Rectal smooth muscle tissue (tissue), 1 donor: ENCODE data around the gene NOP53.
"Not testable (repeated sequence)": the region's sequence is repeated elsewhere in the genome, so short reads cannot be mapped to it uniquely, and the experiment has no call there.

Source experiments
- H3K27ac ChIP-seq: one replicate; pipeline ENCODE4 v1.7.0; 2013; ENCODE audit warnings: low read depth, low read length, inconsistent platforms
- H3K27me3 ChIP-seq: one replicate; pipeline ENCODE4 v1.7.0; 2013; ENCODE audit warnings: low read length; ENCODE audit not compliant: control insufficient read depth, insufficient read depth
- H3K36me3 ChIP-seq: one replicate; pipeline ENCODE4 v1.7.0; 2013; ENCODE audit warnings: low read length; ENCODE audit not compliant: control insufficient read depth, insufficient read depth
- H3K4me1 ChIP-seq: one replicate; pipeline ENCODE4 v1.7.0; 2013; ENCODE audit warnings: low read length; ENCODE audit not compliant: control insufficient read depth, insufficient read depth
- H3K4me3 ChIP-seq: one replicate; pipeline ENCODE4 v1.7.0; 2013; ENCODE audit warnings: low read length
- H3K9ac ChIP-seq: one replicate; pipeline ENCODE4 v1.7.0; 2013; ENCODE audit warnings: low read length

NOP53 gene

DNA sequence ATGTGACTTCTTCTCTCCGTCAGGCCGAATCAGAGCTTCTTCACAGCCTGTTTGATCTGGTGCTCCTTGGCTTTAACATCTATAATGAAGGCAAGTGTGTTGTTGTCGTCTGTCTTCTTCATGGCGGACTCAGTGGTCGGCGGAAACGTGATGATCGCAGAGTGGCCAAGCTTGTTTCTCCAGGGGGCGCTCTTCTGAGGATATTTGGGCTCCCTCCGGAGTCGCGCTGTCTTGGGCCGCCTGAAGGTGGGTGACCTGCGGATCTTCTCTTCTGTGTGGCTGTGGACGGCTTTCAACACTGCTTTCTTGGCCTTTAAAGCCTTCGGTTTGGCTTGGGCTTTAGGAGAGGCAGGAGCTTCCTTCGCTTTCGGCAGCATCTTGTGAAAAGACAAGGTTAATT lies 49.2 kb downstream of the NOP53 start:
- Histone ChIP-seq H3K9ac (no peak overlapping the region), H3K4me1 (no peaks in the 10 kb centered on the region), H3K27me3 (no peaks in the 10 kb centered on the region), H3K27ac (no peak overlapping the region), H3K4me3 (no peak overlapping the region), H3K36me3 (no peaks in the 10 kb centered on the region)

GRCh38 chr19:47796785-47797184 lies 51.4 kb downstream of the NOP53 start:
- H3K27me3 ChIP-seq = no peaks in the 10 kb centered on the region
- no peak overlapping the region for H3K9ac ChIP-seq
- no peaks in the 10 kb centered on the region for H3K4me1 ChIP-seq
- H3K4me3 ChIP-seq = no peak overlapping the region
- H3K27ac ChIP-seq = no peak overlapping the region
- H3K36me3 ChIP-seq = no peaks in the 10 kb centered on the region

DNA sequence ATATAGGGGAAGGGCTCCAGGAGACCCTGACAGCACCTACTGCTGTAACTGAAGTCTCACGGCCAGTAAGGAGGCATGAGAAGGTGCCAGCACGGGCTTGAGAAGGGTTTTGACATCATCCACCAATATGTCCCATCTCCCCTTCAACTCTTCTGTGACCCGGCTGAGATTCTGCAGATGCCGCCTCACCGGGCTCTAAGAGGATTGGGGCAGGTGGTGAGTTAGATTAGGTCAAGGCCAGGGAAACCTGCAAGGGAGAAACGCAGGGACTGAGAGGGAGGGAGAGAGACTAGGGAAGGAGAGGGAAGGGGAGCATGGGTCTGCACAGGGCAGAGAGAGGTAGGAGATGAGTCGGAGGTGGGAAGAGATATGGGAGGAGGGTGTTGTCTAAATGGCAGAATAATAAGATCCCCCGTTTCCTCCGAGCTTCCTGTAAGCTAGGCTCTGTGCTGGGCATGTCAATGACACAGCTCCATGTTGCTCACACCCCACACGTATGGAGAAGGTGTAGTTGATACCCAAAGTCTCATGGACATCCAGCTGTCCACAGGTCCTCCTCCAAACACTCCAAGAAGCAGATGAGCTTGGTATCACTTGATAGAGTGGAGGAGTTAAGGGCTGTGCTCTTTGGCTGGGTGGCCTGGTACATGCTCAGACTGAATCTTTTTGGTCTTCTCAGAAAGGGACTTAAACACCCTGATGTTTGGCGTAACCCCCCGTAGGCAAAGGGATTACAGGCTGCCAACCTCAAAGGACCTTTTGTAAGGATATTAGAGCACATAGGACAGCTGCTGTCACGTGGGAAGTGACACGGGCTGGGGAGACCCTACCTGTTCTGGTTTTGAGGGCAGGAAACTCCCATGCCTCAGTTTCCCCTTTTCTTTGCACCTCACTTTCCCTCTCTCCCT lies 52.9 kb downstream of the NOP53 start:
- Histone ChIP-seq H3K9ac (no peak overlapping the region), H3K36me3 (no peaks in the 10 kb centered on the region), H3K4me3 (no peak overlapping the region), H3K27me3 (no peaks in the 10 kb centered on the region), H3K27ac (no peak overlapping the region), H3K4me1 (no peaks in the 10 kb centered on the region)

DNA sequence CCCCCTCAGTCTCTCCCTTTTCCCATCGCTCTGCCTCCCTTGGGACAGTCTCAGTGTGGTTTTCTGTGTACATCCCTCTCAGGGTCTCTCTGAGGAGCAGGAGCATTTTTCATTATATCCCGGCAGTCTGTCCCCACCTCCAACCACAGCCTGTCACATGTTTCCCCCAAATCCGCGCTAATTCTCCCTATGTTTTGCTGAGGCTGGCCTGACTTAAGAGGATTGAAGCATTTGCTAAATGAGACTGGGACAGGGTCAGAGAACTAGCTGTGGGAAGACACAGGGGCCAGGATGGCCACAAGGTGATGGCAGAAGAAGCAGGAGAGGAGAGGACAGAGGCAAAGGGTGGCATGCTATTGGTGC lies 53.5 kb downstream of the NOP53 start:
- Histone ChIP-seq H3K27ac (no peak overlapping the region), H3K36me3 (no peaks in the 10 kb centered on the region), H3K9ac (no peak overlapping the region), H3K4me1 (no peaks in the 10 kb centered on the region), H3K4me3 (no peak overlapping the region), H3K27me3 (no peaks in the 10 kb centered on the region)

DNA sequence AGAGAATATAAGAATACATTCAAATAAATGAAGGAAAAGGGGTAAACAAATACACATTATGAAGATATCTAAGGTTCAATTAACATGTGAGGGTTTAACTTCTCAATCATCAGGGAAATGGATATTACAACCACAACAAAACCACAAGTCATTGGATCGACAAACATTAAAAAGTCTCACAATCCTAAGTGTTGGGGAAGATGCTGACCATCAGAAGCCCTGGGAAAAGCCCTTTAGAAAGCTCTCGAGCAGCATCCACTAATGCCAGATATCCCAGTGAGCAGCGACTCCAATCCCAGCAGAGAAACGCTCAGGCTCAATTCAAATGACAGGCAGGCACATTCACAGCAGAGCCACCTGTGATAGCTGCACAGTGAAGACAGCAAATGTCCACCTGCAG lies 55.9 kb downstream of the NOP53 start:
- H3K27ac ChIP-seq = no peak overlapping the region
- no peaks in the 10 kb centered on the region for H3K36me3 ChIP-seq
- H3K9ac ChIP-seq = no peak overlapping the region
- H3K4me3 ChIP-seq = no peak overlapping the region
- no peaks in the 10 kb centered on the region for H3K27me3 ChIP-seq
- no peaks in the 10 kb centered on the region for H3K4me1 ChIP-seq

- Histone ChIP-seq H3K27ac (no peak overlapping the region), H3K27me3 (no peaks in the 10 kb centered on the region), H3K4me1 (no peaks in the 10 kb centered on the region), H3K9ac (no peak overlapping the region), H3K36me3 (no peaks in the 10 kb centered on the region), H3K4me3 (no peak overlapping the region)
Observed at GRCh38 chr19:47802521-47803043, 57.2 kb downstream of the NOP53 start.

GRCh38 chr19:47803148-47803547 lies 57.8 kb downstream of the NOP53 start:
- H3K4me3 ChIP-seq, H3K27me3 ChIP-seq, H3K27ac ChIP-seq, H3K4me1 ChIP-seq, H3K9ac ChIP-seq, H3K36me3 ChIP-seq: not testable (repeated sequence)

GRCh38 chr19:47803671-47804070 lies 58.3 kb downstream of the NOP53 start:
- H3K4me1 ChIP-seq, H3K36me3 ChIP-seq, H3K27me3 ChIP-seq, H3K27ac ChIP-seq, H3K4me3 ChIP-seq, H3K9ac ChIP-seq: not testable (repeated sequence)

- H3K36me3 ChIP-seq, H3K9ac ChIP-seq, H3K4me3 ChIP-seq, H3K27ac ChIP-seq, H3K27me3 ChIP-seq, H3K4me1 ChIP-seq: not testable (repeated sequence)
Observed at GRCh38 chr19:47804451-47804850, 59.1 kb downstream of the NOP53 start, which contains the start of gene TPRX1. Gene TPRX1, minus strand, starts transcription at chr19:47804551. Its CDS starts 12 bp downstream, at chr19:47804539.

DNA sequence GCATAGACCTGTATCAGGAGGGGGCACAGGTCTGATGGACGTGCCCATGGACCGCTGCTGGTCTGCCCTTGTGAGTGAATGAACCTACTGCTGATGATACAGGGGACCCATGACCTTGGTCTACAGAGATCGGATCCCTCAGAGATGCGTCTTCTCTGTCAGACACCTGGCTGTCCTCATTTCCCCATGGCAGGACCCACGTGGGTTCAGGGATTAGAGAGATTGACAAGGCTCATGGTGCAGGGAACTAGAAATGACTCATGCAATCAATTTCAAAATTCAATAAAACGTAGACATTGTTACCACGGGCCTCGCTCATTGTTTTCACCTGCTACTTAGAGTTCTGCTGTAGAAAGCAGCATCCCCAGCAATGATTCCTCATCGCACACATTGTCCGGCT lies 60.0 kb downstream of the NOP53 start:
- H3K27ac ChIP-seq = no peak overlapping the region
- no peaks in the 10 kb centered on the region for H3K36me3 ChIP-seq
- no peak overlapping the region for H3K9ac ChIP-seq
- no peak overlapping the region for H3K4me3 ChIP-seq
- no peaks in the 10 kb centered on the region for H3K27me3 ChIP-seq
- no peaks in the 10 kb centered on the region for H3K4me1 ChIP-seq

GRCh38 chr19:47806435-47806834 lies 61.1 kb downstream of the NOP53 start:
- no peak overlapping the region for H3K4me3 ChIP-seq
- H3K27me3 ChIP-seq = no peaks in the 10 kb centered on the region
- H3K4me1 ChIP-seq = no peaks in the 10 kb centered on the region
- H3K27ac ChIP-seq = no peak overlapping the region
- H3K9ac ChIP-seq = no peak overlapping the region
- no peaks in the 10 kb centered on the region for H3K36me3 ChIP-seq
